ENCODE measurements around the gene SVEP1. TPM values are rescaled to one million over a fixed set of nuclear protein-coding genes. Genes with fewer than 3 reads are reported as not detected.

The SVEP1 gene
- polyA plus RNA-seq, 1 experiment = 34.8 TPM

GRCh38 chr9:110582156-110582555 is 2.6 kb upstream of the SVEP1 start:
- H3K9me3 ChIP-seq (ENCODE audit: control insufficient read depth, insufficient read depth, low read length) = no peaks in the 10 kb centered on the region; the same call in 1 of the 2 replicates
- H3K27me3 ChIP-seq (ENCODE audit: control insufficient read depth, insufficient read depth, low read length) = no peaks in the 10 kb centered on the region
- TF ChIP-seq CTCF (IDR thresholded peaks at IDR 0.05; ENCODE audit: low read depth, low read length) = no peak
- no peak overlapping the region for H3K27ac ChIP-seq (ENCODE audit: low read depth, low read length)
- H3K4me3 ChIP-seq (ENCODE audit: low read depth, low read length) = no peak overlapping the region
- POLR2A ChIA-PET = no interaction called here
- CTCF ChIA-PET = no interaction called here
- no peak for DNase-seq (ENCODE audit: low read depth, low spot score)

- POLR2A ChIA-PET = interaction anchor here (2.3 to 2.8 kb wide), 2 partner anchors 25 to 324 kb away, joined by 9 to 22 read pairs; partner anchors contain the start of gene TXN
- no peak for TF ChIP-seq CTCF (IDR thresholded peaks at IDR 0.05; ENCODE audit: low read depth, low read length)
- Histone ChIP-seq H3K9me3 (ENCODE audit: control insufficient read depth, insufficient read depth, low read length) (no peaks in the 10 kb centered on the region; the same call in 1 of the 2 replicates), H3K27me3 (ENCODE audit: control insufficient read depth, insufficient read depth, low read length) (no peaks in the 10 kb centered on the region), H3K4me3 (ENCODE audit: low read depth, low read length) (peak overlapping the region; percentile 75), H3K27ac (ENCODE audit: low read depth, low read length) (no peak overlapping the region)
- CTCF ChIA-PET = interaction anchor here (0.6 kb wide), 1 partner anchor 364 kb away, joined by 3 read pairs; no protein-coding TSS in a partner anchor
- DNase-seq (ENCODE audit: low read depth, low spot score) = no peak
These were observed 1.3 kb upstream of the SVEP1 start for GRCh38 chr9:110580850-110581249.

GRCh38 chr9:110579862-110580219 is 300 bp upstream of the SVEP1 start:
- 0 out of 2 replicates have a peak, but pooled peaks have one; percentile 11 for TF ChIP-seq CTCF (IDR thresholded peaks at IDR 0.05; ENCODE audit: low read depth, low read length)
- peak overlapping the region; percentile 82 for H3K27ac ChIP-seq (ENCODE audit: low read depth, low read length)
- CTCF ChIA-PET = interaction anchor here (0.7 kb wide), 1 partner anchor 161 kb away, joined by 3 read pairs; no protein-coding TSS in a partner anchor

GRCh38 chr9:110578575-110579033 is 937 bp downstream of the SVEP1 start:
- ChIA-PET POLR2A (interaction anchor here (0.5 to 2.8 kb wide), 6 partner anchors 7 to 322 kb away, joined by 3 to 22 read pairs (median 7); partner anchors contain the start of gene TXN), CTCF (no interaction called here)
- H3K27me3 ChIP-seq (ENCODE audit: control insufficient read depth, insufficient read depth, low read length) = no peaks in the 10 kb centered on the region
- no peak for DNase-seq (ENCODE audit: low read depth, low spot score)
- H3K9me3 ChIP-seq (ENCODE audit: control insufficient read depth, insufficient read depth, low read length) = no peaks in the 10 kb centered on the region; the same call in 1 of the 2 replicates
- peak overlapping the region; percentile 75 for H3K4me3 ChIP-seq (ENCODE audit: low read depth, low read length)
- H3K27ac ChIP-seq (ENCODE audit: low read depth, low read length) = no peak overlapping the region
- TF ChIP-seq CTCF (IDR thresholded peaks at IDR 0.05; ENCODE audit: low read depth, low read length) = no peak

More at GRCh38 chr9:110579862-110580219, 300 bp upstream of the SVEP1 start:
- POLR2A ChIA-PET = interaction anchor here (1.1 to 2.8 kb wide), 7 partner anchors 8 to 323 kb away, joined by 3 to 22 read pairs (median 5); partner anchors contain the start of gene TXN
- H3K27me3 ChIP-seq (ENCODE audit: control insufficient read depth, insufficient read depth, low read length) = no peaks in the 10 kb centered on the region
- no peak for DNase-seq (ENCODE audit: low read depth, low spot score)
- peak overlapping the region; percentile 75 for H3K4me3 ChIP-seq (ENCODE audit: low read depth, low read length)
- H3K9me3 ChIP-seq (ENCODE audit: control insufficient read depth, insufficient read depth, low read length) = no peaks in the 10 kb centered on the region; the same call in 1 of the 2 replicates

GRCh38 chr9:110575945-110576344 is 3.6 kb downstream of the SVEP1 start:
- Histone ChIP-seq H3K4me3 (ENCODE audit: low read depth, low read length) (peak overlapping the region; percentile 17; the same call in 1 of the 2 replicates), H3K9me3 (ENCODE audit: control insufficient read depth, insufficient read depth, low read length) (no peaks in the 10 kb centered on the region; the same call in 1 of the 2 replicates), H3K27me3 (ENCODE audit: control insufficient read depth, insufficient read depth, low read length) (no peaks in the 10 kb centered on the region), H3K27ac (ENCODE audit: low read depth, low read length) (no peak overlapping the region)
- POLR2A ChIA-PET = no interaction called here
- CTCF ChIA-PET = no interaction called here
- no peak for DNase-seq (ENCODE audit: low read depth, low spot score)
- TF ChIP-seq CTCF (IDR thresholded peaks at IDR 0.05; ENCODE audit: low read depth, low read length) = no peak
